Measurements from ENCODE around the gene PSTPIP2.
A peak's percentile ranks its signal among the peaks of the same experiment; 100 is the strongest.
"Not testable (repeated sequence)": the region's sequence is repeated elsewhere in the genome, so short reads cannot be mapped to it uniquely, and the experiment has no call there.

PSTPIP2 gene

GRCh38 chr18:46035696-46036680 lies 36.1 kb downstream of the PSTPIP2 start:
- no peak for DNase-seq

DNA sequence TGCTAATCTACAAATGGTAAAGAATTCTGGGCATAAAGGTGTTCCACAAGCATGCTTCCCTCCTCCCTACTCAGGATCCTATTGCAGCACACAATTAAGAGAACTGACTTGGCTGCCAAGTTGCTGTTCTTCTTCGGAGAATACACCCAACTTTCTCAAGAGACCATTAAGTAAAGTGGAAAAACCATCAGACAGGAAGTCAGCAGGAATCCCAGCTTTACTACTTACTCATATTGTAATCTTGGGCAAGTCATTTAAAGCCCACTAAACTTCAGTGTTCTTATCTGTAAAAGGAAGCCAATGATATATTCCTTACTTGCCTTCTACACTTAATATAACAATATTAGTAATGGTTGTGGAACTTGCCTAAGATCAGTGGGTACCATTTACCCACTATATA lies 37.8 kb downstream of the PSTPIP2 start:
- no peak for DNase-seq

DNA sequence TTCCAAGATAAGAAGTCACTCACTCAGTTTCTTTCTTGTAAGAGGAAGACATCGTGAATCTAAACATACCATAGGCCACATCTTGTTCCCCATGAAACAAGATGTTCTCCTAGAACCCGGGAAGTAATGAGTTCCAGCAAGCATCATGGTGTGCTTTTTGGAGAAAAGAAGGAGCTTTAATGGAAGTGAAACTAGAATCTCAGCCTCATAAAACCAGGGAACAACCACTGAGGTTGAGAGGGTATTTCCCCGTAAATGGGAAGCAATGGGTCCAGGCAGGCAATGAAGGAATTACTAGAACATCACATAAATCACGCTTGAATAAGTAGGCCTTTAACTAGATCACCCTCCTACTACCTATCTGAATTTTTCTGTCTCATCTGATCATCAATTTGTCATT lies 40.3 kb downstream of the PSTPIP2 start:
- no peak for DNase-seq

DNA sequence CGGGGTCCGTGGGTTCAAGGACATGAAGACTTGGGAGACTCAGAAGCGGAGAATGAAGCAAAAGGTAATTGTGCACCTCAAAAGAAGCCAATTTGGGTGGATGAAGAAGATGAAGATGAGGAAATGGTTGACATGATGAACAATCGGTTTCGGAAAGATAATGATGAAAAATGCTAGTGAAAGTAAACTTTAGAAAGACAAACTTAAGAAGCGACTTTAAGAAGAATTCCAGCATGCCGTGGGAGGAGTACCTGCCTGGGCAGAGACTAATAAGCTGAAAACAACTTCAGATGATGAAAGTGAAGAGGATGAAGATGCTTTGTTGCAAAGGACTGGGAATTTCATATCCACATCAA lies 43.5 kb downstream of the PSTPIP2 start:
- no peak for DNase-seq

DNA sequence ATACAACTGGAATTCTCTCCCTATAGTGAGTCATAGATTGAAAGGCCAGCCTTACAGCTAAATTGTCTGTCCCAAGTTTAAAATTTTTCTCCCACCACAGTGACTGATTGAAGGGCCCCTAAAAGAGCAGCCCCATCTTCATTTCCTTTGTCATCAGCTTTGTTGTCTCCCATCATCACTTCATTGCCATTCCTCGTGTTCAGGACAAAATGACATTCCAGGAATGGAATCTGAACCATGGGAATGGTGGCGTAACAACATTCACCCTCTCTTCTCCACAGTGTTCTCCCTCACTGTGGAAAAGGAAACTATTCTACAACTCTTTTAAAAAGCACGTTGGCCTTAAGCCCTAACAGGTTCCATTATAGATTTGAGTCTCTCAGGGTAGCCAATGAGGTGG lies 52.1 kb downstream of the PSTPIP2 start:
- no peak for DNase-seq

- peak in 1 of 2 donors; percentile 19 for DNase-seq
Observed at GRCh38 chr18:46013484-46014189, 58.4 kb downstream of the PSTPIP2 start.

- no peak for DNase-seq
Observed at GRCh38 chr18:46010676-46011075, 61.4 kb downstream of the PSTPIP2 start.

- DNase-seq: no peak
Observed at GRCh38 chr18:46010050-46010449, 62.0 kb downstream of the PSTPIP2 start.

- DNase-seq: no peak
Observed at GRCh38 chr18:46009125-46009840, 62.8 kb downstream of the PSTPIP2 start.

DNA sequence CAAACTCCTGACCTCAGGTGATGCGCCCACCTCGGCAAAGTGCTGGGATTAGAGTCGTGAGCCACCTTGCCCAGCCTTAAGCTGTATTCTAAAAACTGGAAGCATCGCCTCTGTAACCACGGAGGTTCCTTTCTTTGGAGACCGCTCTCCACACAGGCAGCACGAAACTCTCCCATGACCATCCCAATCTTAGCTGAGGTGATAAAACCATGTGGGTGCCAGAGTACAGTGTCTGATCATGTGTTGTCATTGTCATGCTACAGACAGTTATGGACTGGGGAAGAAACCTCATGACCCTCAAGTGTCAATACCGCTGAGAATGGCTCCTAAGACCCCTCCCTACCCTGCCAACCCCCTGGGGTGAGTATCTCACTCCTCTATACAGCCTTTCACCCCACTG lies 63.5 kb downstream of the PSTPIP2 start:
- DNase-seq: no peak

- DNase-seq: no peak
Observed at GRCh38 chr18:46007165-46007564, 64.9 kb downstream of the PSTPIP2 start.

- no peak for DNase-seq
Observed at GRCh38 chr18:46002934-46003333, 69.1 kb downstream of the PSTPIP2 start.

DNA sequence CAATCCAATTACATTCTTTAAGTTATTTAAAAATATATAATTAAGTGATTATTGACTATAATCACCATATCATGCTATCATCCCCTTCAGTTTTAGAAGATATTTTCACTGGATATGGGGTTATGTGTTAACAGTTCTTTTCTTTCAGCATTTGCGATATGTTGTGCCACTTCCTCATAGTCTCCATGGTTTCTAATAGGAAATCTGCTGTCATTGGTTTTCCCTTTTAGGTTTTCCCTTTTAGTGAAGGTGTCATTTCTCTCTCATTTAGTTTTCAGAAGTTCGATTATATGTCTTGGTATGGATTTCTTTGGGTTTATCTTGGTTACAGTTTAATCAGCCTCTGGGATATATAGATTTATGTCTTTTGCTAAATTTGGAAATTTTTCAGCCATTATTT lies 70.2 kb downstream of the PSTPIP2 start:
- DNase-seq: no peak

GRCh38 chr18:46001074-46001473 lies 71.0 kb downstream of the PSTPIP2 start:
- no peak for DNase-seq

- DNase-seq: no peak
Observed at GRCh38 chr18:45999536-45999935, 72.5 kb downstream of the PSTPIP2 start.

- no peak for DNase-seq
Observed at GRCh38 chr18:45998244-45998643, 73.8 kb downstream of the PSTPIP2 start.

DNA sequence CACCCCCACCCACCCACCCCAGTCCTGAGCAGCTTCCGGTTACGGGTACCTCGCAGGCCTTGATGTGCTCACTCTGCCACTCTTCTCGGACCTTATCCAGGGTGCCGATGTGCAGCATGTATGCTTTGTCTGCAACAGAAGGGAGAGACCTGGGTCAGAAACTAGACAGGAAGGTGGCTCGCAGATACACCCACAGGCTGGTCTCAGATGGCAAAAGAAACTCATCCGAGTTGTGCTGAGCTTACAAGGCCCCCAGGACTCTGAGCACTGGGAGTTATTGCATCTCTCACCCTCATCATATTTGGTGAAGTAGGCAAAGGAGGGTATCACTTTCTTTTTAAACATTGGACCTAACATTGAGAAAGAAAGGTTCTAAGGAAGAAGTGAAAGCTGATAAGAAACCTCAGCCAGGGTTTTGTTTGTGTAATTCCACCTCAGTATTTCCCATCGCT lies 74.3 kb downstream of the PSTPIP2 start:
- peak; percentile 32 to 38 for DNase-seq

DNA sequence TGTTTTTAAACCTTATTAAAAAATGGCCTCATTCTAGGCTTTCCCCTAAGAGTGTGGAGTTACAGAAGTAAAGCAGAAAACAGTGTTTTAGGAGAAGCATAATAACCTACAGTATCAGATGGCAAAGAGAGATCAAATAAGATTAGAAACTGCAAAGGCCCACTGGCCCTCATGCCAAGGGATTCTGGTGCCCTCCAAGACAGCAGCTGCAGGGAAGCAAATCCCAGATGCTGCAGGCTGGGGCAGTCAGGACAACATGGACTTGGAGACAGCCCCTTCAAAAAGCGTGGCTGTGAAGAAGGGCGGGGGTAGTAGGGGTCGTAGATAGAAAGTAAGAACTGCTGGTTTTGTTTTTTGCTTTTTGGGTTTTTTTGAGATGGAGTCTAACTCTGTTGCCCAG lies 76.6 kb downstream of the PSTPIP2 start:
- DNase-seq: no peak

DNA sequence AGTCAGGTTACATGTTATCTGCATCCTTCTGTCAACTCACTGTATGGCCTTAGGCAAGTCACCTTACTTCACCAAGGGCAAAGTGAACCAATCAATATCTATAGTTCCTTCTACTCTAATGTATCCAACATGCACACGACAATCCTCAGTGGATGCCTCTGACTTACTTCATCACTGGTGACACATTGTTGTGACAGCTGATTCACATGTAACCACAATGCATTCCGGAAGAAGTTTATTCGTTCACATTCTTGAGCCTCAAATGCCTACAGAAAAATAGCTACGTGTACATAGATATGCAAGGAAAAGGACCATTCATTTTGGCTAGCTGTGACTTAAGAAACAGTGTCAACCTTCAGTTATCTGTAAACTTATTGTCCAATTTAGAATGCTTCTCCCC lies 78.6 kb downstream of the PSTPIP2 start:
- no peak for DNase-seq

DNA sequence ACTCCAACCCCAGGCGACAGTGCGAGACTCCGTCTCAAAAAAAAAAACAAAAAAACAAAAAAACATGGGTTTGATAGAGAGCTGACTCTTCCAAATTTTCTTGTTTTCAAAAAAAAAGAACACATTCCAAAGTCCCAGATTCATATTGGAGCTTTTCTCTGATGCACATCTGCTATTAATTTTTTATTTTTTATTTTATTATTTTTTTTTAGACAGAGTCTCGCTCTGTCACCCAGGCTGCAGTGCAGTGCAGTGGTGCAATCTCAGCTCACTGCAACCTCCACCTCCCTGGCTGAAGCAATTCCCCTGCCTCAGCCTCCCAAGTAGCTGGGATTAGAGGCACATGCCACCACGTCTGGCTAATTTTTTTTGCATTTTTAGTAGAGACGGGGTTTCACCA lies 79.5 kb downstream of the PSTPIP2 start:
- DNase-seq: not testable (repeated sequence)

DNA sequence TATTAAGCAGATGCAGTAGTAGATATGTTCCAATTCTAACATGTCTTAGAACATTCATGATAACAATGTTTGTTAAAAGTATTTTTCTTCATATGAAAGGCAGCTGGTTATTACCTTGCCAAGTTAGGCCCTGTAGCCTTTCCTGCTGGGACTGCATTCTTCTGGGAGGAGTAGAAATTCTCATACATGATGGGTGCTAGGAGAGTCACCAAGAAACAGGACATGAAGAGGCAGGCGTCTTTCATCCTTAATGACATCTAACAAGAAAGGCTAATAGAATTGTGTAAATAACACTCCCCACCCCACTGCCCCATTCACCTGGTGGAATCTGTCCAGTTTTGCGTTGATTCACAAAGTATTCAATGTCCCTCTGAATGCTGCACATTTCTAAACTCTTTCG lies 80.3 kb downstream of the PSTPIP2 start:
- no peak for DNase-seq

DNA sequence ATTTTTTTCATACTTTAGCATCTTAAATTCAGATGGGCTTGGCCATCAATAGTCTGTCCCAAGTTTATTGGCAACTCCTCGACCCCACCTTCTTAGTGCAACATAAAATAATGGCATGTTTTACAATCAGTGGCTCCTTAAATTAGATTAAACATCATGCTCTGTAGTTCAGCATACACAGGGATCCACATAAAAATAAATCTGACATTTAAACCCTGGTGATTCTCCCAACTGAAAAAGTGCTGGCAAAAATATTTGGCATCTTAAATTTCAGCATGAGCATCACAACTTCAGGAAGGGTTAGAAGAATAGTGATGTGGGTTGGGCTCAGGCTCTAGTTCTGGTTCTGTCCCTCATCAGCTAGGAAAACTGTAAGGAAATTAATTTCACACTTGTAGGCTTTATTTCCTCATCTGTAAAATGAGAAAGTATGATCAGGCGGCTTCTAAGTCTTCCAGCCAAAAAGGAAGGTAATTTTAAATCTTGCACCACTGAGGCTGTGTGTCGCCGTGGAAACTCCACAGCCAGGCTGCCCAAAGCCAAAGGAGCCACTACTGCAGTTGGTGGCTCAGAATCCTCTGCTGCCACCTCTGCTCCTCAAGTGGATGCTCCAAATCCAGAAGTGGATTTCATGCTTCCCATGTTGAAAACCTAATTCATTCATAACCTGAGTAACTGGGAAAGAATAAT lies 87.4 kb downstream of the PSTPIP2 start:
- DNase-seq: no peak

- DNase-seq: no peak
Observed at GRCh38 chr18:45981821-45982220, 90.2 kb downstream of the PSTPIP2 start.

Data from stimulated activated CD4-positive, alpha-beta T cell treated with anti-CD3 and anti-CD28 coated beads, Interleukin-2, amount 100 ng/mL, for 24 hours (primary cell).